T-helper 2 cell treated with Interferon-gamma antibody and Interleukin-4, amounts not matched to agents 5 μg/mL and 100 μg/mL, for 36 hours (primary cell): ENCODE data around the gene PPIF.

Experiments used
- DNase-seq: peaks from one replicate; pipeline ENCODE4 v3.0.0; 2021; ENCODE audit warnings: low spot score
- H3K27ac Mint-ChIP-seq: one replicate; pipeline ENCODE4 v1.8.0; 2021; ENCODE audit warnings: mild to moderate bottlenecking, mixed read lengths
- H3K27me3 Mint-ChIP-seq: one replicate; pipeline ENCODE4 v1.8.0; 2021; ENCODE audit warnings: low read depth, mixed read lengths
- H3K36me3 Mint-ChIP-seq: one replicate; pipeline ENCODE4 v1.8.0; 2021; ENCODE audit warnings: low read depth, mixed read lengths
- H3K4me1 Mint-ChIP-seq: one replicate; pipeline ENCODE4 v1.8.0; 2021; ENCODE audit warnings: low read depth, mixed read lengths
- H3K4me3 Mint-ChIP-seq: one replicate; pipeline ENCODE4 v1.8.0; 2022; ENCODE audit warnings: mild to moderate bottlenecking, moderate library complexity, mixed read lengths
- H3K9me3 Mint-ChIP-seq: one replicate; pipeline ENCODE4 v1.8.0; 2021; ENCODE audit warnings: mixed read lengths

The PPIF gene

DNA sequence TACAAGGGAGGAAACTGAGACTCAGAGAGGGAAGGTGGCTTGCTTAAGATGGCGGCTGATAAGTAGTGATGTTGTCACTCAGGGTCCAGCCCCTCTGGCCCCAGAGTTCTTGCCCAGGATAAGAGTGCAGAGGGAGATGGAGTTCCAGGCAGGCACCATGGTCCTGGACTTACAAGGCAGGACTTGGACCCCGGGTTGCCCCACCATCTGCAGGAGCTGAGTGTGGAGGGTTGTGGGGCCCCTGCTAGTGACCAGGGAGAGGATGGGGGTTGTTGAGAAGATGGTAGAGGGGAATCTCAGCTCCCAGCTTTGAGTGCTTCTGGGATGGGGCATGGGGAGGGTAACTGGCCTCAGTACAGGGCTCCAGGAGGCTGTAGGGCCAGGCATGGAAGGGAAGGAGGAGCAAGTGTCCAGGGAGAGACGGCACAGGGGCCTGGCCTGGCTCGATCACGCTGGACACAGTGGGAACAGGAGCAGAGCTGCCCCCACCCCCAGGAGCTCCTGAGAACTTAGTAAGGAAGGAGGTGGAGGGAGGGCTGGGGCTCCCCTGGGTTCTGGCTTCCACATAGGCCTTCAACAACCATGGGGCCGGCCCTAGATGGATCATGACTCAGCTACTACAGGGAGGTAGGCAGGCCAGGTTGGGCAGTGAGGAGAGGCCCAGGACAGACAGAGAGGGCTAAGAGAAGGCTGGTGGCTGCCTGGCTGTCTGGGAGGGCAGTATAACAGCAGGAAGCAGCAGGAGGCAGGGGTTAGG, 28.2 kb downstream of the PPIF start:
- DNase-seq = no peak
- H3K9me3 Mint-ChIP-seq = no peaks in the 10 kb centered on the region
- H3K27me3 Mint-ChIP-seq = peaks cover 17% of the 10 kb centered on the region
- no peak overlapping the region for H3K4me3 Mint-ChIP-seq
- H3K4me1 Mint-ChIP-seq = no peaks in the 10 kb centered on the region
- H3K27ac Mint-ChIP-seq = no peak overlapping the region
- no peaks in the 10 kb centered on the region for H3K36me3 Mint-ChIP-seq

DNA sequence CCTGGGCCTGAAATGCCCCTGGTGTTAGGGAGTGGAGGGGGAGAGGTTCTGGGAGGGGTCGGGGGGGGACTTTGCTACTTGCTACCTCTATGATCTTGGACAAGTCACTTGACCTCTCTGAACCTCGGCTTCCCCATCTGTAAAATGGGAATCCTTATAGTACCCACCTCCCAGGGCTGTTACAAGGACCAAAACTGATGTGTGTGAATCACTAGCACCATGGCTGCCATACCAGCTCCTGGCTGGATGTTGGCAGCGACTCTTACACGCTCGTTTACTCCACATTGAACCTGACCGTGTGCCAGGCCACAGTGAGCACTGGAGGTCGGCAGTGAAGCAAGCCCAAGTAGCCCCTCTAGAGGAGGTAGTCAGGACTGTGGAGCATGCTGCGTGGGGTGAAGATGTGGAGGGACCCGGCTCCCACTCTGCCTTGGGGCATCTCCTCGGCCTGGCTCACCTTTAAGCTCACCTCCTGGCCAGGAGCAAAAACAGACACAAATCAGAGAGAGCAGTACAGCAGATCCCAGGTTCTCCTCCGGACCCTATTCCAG, 28.9 kb downstream of the PPIF start:
- no peaks in the 10 kb centered on the region for H3K4me1 Mint-ChIP-seq
- no peak overlapping the region for H3K27ac Mint-ChIP-seq
- no peak overlapping the region for H3K4me3 Mint-ChIP-seq
- no peak for DNase-seq
- H3K9me3 Mint-ChIP-seq = no peaks in the 10 kb centered on the region
- H3K27me3 Mint-ChIP-seq = peaks cover 17% of the 10 kb centered on the region
- no peaks in the 10 kb centered on the region for H3K36me3 Mint-ChIP-seq

DNA sequence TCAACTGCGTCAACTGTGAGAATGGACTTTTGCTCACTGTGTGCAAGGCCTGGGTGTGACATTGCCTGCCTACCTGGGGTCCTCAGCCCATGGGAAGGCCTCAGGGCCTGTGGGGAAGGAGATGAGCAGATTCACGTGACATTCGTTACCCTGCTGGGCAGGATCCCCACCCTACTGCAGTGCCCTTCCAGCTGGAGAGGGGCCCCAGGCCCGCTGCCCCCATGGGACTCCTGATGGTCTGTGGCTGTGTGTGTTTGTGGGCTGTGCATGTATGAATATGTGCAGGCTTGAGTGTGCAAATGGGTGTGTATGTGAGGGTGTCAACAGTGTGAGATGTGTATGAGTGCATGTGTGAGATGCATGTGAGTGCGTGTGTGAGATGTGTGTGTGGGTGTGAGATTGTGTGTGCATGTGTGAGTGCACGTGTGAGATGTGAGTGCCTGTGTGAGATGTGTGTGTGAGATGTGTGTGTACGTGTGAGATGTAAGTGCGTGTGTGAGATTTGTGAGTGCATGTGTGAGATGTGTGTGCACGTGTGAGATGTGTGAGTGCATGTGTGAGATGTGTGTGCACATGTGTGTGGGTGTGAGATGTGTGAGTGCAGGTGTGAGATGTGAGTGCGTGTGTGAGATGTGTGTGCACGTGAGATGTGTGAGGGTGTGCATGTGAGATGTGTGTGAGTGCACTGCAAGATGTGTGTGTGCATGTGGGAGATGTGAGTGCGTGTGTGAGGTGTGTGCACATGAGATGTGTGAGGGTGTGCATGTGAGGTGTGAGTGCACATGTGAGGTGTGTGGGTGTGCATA, 29.7 kb downstream of the PPIF start:
- no peaks in the 10 kb centered on the region for H3K9me3 Mint-ChIP-seq
- no peaks in the 10 kb centered on the region for H3K36me3 Mint-ChIP-seq
- no peak overlapping the region for H3K4me3 Mint-ChIP-seq
- H3K4me1 Mint-ChIP-seq = no peaks in the 10 kb centered on the region
- no peak for DNase-seq
- H3K27me3 Mint-ChIP-seq = peaks cover 11% of the 10 kb centered on the region
- H3K27ac Mint-ChIP-seq = no peak overlapping the region

DNA sequence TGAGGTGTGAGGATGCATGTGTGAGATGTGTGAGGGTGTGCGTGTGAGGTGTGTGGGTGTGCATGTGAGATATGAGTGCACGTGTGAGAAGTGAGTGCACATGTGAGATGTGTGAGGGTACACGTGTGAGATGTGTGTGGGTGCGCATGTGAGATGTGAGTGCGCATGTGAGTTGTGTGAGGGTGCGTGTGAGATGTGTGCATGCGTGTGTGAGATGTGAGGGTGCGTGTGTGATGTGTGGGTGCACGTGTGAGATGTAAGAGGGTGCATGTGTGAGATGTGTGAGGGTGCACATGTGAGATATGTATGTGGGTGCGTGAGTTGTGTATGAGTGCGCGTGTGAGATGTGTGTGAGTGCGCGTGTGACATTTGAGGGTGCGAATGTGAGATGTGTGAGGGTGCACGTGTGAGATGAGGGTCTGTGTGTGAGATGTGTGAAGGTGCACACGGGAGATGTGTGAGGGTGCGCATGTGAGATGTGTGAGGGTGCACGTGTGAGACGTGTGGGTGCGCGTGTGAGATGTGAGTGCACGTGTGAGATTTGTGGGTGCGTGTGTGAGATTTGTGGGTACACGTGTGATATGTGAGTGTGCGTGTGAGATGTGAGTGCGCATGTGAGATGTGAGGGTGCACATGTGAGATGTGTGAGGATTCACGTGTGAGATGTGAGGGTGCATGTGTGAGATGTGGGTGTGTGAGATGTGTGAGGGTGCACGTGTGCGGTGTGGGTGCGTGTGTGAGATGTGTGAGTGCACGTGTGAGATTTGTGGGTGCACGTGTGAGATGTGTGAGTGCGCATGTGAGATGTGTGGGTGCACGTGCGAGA, 30.5 kb downstream of the PPIF start:
- Mint-ChIP-seq H3K27me3 (peaks cover 5% of the 10 kb centered on the region), H3K27ac (no peak overlapping the region), H3K4me1 (no peaks in the 10 kb centered on the region), H3K4me3 (no peak overlapping the region), H3K36me3 (no peaks in the 10 kb centered on the region), H3K9me3 (no peaks in the 10 kb centered on the region)
- DNase-seq = no peak

DNA sequence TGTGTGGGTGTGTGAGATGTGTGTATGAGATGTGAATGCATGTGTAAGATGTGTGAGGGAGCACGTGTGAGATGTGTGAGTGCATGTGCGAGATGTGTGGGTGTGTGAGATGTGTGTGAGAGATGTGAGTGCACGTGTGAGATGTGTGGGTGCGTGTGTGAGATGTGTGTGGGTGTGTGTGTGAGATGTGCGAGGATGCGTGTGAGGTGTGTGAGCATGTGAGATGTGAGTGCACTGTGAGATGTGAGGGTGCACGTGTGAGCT, 31.0 kb downstream of the PPIF start:
- Mint-ChIP-seq H3K36me3 (no peaks in the 10 kb centered on the region), H3K4me1 (no peaks in the 10 kb centered on the region), H3K27ac (no peak overlapping the region), H3K4me3 (no peak overlapping the region), H3K9me3 (no peaks in the 10 kb centered on the region), H3K27me3 (peaks cover 1% of the 10 kb centered on the region)
- DNase-seq = no peak

DNA sequence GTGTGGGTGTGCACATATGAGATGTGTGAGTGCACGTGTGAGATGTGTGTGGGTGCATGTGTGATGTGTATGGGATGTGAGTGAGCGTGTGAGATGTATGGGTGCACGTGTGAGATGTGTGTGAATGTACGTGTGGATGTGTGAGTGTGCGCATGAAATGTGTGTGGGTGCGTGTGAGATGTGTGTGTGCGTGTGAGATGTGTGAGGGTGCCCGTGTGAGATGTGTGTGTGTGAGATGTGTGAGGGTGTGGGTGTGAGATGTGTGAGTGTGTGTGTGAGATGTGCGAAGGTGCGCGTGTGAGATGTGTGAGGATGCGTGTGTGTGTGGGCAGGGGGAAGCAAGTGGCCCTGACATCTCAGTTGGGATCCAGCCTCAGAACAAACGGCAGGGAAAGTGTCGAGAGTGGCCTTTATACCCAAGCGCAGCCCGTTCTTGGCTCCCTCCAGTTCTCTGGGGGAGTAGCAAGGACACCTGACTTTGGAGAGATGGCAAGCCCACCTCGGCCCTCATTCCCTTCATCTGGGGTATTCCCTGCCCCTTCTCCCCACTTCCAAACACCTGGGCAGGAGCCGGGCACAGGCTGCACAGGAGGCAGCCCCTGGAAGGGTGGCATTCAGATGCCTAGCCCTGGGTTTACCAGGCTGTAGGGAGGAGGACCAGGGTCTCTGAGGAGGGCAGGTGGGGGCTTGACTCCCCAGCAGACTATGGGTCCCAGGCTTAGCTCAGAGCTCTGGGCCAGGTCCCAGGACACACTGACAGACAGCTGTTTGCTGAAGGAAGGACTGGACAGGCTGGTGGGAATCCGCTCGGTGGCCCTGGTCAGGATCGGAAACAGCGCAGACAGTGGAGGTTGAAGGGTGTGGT, 31.6 kb downstream of the PPIF start:
- Mint-ChIP-seq H3K4me1 (no peaks in the 10 kb centered on the region), H3K36me3 (no peaks in the 10 kb centered on the region), H3K27me3 (no peaks in the 10 kb centered on the region), H3K9me3 (no peaks in the 10 kb centered on the region), H3K27ac (no peak overlapping the region), H3K4me3 (no peak overlapping the region)
- DNase-seq = no peak

DNA sequence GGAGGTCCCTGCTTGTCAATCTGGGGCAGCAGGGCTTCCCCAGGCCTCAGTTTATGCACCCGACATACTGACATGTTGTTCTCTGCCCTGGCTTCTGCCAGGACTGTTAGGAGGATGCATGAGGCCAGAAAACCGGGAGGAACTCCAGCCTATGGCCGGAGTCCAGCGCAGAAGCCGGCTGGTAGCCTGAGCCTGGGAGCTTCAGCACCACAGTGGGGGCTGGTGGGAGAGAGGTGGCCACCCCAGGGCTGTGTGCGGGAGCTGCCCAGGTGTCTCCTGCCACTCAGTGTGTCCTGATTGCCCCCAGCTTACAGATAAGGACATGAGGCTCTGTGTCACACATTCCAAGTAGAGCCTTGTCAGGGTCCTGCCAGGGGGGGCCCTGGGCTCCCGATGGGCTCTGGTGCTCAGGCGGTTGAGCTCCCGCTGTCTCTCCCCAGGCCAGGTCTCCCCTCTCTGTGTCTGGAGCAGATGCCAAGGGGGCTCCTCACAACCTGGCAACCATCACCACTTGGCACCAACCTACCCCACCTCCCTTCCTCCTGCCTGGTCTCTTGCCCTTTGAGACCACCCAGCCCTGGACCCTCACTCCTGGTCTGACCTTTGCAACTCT, 32.3 kb downstream of the PPIF start:
- Mint-ChIP-seq H3K27ac (no peak overlapping the region), H3K4me1 (no peaks in the 10 kb centered on the region), H3K4me3 (no peak overlapping the region), H3K36me3 (no peaks in the 10 kb centered on the region), H3K27me3 (no peaks in the 10 kb centered on the region), H3K9me3 (no peaks in the 10 kb centered on the region)
- no peak for DNase-seq

DNA sequence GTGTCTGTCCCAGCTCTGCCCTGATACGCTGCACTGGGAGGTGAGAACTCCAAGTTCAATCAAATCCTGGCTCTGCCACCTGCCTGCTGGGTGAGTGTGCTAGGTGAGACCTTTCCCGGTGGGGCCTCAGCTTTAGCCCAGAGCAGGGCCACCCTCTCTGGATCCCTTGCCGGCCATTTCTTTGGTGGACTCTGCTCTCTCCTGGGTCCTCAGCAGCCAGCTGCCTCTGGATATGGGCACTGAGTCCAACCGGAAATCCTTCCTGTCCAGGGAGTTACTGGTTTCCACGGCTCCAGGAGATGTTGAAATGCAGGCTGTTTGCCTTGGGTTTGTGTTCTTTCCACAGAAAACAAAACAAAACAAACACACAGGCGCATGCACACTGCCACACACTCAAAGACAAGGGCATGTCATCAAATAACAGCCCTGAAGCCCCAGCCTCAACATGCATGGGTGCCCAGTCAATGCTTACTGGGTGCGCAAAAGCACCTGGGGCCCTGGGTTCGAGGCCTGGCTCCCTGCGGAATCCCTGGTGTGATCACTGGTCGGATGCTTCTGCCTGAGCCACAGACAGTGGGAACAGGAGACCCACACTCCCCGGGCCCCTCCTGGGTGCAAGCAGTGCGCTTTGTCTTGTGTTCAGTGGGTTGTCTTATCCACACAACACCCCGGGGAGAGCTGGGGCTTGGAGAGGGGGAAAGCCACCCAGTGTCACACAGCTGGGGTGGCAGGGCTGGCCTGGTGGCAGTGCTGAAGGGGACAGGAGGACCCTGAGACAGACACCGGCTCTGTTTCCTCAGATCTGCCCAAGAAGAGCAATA, 33.1 kb downstream of the PPIF start:
- Mint-ChIP-seq H3K36me3 (no peaks in the 10 kb centered on the region), H3K4me3 (no peak overlapping the region), H3K9me3 (no peaks in the 10 kb centered on the region), H3K4me1 (no peaks in the 10 kb centered on the region), H3K27me3 (no peaks in the 10 kb centered on the region), H3K27ac (no peak overlapping the region)
- DNase-seq = no peak

DNA sequence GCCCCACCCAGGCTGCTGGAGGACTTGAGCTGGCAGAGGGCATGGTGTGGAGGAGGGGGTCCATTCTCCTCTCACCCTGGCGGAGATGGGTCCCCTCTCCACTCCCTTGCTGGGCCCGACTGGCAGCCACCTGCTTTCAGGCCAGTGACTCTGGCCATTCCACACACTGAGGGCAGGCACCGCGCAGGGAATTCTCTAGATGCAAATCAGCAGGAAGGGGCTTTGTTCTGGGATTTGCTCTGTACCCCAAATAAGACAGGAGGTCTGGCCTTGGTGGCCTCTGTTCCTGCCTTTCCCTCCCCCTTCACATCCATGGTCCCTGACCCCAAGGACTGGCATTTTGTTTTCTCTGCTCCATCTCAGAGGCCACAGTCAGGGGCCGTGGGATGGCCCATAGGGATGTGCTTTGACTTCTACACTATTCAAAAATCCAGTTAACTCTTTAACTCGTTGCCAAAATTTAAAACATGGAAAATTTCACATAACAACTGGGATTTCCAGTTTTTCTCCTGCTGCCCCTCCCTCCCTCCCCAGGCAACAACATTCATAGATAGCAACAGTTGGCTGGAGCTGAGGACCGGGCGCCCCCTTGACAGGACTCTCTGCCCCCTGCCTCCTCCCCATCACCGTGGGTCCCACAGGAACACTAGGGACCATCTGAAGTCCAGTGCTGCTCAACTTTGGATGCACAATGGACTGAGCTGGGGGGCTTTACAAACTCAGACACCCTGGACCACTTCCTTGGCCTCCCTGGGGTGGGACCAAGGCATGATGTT, 33.9 kb downstream of the PPIF start:
- Mint-ChIP-seq H3K27me3 (no peaks in the 10 kb centered on the region), H3K27ac (no peak overlapping the region), H3K4me1 (no peaks in the 10 kb centered on the region), H3K9me3 (no peaks in the 10 kb centered on the region), H3K36me3 (no peaks in the 10 kb centered on the region), H3K4me3 (no peak overlapping the region)
- DNase-seq = no peak

DNA sequence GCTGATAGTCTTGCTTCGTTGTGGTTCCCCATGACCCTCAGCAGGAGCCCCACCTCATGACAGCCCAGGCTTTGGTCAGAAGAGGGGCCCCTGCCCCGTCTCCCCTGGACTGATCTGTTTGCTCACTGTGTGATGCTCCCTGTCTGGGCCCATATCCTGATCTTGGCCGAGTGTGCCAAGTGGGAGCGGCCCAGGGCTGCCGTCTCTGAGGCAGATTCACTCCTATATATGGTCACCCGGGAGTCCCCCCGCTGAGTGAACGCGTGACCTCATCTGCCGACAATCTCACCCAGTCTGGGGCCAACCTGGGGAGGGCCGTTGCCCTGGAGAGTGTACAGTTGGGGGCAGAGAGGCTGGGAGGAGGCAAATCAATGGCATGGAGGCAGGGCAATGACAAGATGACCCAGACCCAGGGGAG, 34.5 kb downstream of the PPIF start:
- no peaks in the 10 kb centered on the region for H3K36me3 Mint-ChIP-seq
- no peak for DNase-seq

DNA sequence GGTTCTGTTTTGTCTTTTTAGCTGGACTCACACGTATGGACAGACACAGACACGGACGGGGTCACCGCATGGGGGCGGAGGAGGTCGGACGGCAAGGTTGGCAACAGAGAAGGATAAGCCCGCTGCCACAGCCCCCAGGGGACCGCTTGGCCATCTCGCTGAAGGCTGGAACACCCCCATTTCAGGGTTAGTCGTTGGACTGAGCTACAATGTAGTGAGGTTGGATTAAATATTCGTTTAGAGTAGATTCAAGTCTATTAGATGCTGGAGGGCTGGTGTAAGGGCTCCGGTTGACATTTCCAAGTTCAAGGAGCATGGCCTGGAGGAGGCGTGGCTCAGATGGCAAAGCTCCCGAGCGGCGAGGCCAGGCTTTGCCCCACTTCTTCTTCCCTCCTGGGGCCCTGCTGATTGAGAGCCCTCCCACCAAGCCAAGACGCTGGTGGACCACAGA, 35.2 kb downstream of the PPIF start:
- DNase-seq = no peak
- Mint-ChIP-seq H3K4me3 (no peak overlapping the region), H3K9me3 (no peaks in the 10 kb centered on the region), H3K36me3 (no peaks in the 10 kb centered on the region), H3K27me3 (no peaks in the 10 kb centered on the region), H3K4me1 (no peaks in the 10 kb centered on the region), H3K27ac (no peak overlapping the region)

More for the DNA sequence above, 34.5 kb downstream of the PPIF start:
- H3K4me1 Mint-ChIP-seq = no peaks in the 10 kb centered on the region
- H3K4me3 Mint-ChIP-seq = no peak overlapping the region
- H3K27ac Mint-ChIP-seq = no peak overlapping the region
- no peaks in the 10 kb centered on the region for H3K27me3 Mint-ChIP-seq
- H3K9me3 Mint-ChIP-seq = no peaks in the 10 kb centered on the region
